Ramos (cell line): Measurements from ENCODE around the gene SUCO.
"Not testable (repeated sequence)": the region's sequence is repeated elsewhere in the genome, so short reads cannot be mapped to it uniquely, and the experiment has no call there.

Experiments used
- in situ Hi-C: fragments of 300-500 bp; cut with MboI; formaldehyde crosslinking; loops from one replicate; pipeline ENCODE4 v1.14.3; 2022; ENCODE audit warnings: low sequenced_read_pairs; ENCODE audit not compliant: unreplicated experiment

Gene SUCO

DNA sequence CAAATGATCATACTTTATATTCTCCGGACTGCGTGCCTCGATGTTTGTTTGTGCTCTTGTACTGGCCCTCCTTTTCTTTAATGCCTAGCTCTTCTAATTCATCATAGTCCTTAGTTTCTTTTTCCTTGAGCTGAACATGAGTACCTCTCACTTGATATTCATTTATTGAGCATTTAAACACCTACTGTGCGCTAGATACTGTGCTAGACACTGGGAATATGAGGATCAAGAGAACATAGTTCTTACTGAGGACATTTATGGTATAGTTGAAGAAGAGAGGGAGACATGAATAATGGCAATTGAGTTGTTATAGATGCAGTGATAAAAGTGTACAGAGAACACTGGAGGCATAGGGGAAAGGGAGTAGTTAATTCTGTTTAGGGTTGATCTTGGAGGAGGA lies 22.0 kb downstream of the SUCO start:
- in situ Hi-C loops, result no loop called here

GRCh38 chr1:172556461-172556860 lies 23.5 kb downstream of the SUCO start:
- in situ Hi-C loops, result no loop called here

GRCh38 chr1:172557270-172557669 lies 24.3 kb downstream of the SUCO start:
- in situ Hi-C loops, result no loop called here

DNA sequence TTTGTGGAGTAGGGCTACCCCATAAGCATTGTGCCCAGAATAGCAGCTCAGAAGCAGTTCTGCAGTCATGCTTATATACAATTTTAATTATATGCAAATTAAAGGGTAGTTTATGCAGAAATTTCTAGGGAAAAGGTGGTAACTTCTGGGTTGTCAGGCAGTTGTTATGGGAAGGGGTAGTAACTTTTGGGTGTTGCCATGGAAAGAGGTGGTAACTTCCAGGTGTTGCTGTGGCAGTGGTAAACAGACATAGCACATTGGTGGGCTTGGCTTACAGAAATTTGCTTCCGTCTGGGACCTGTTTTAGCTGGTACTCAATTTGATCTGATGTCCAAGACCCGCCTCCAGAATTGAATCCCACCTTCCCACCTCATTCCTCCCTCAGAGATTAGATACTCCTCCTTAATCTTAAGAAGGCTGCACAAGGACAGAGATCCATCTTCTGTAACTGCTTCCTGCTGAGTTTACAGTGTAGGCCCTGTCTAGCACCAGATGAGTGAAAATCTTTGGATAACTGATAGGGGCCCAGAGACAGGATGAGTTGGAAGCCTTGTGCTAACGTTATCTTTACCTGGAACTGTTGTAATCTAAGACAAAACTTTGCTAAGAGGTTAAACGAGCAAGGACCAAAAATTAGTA lies 26.7 kb downstream of the SUCO start:
- in situ Hi-C loops, result no loop called here

DNA sequence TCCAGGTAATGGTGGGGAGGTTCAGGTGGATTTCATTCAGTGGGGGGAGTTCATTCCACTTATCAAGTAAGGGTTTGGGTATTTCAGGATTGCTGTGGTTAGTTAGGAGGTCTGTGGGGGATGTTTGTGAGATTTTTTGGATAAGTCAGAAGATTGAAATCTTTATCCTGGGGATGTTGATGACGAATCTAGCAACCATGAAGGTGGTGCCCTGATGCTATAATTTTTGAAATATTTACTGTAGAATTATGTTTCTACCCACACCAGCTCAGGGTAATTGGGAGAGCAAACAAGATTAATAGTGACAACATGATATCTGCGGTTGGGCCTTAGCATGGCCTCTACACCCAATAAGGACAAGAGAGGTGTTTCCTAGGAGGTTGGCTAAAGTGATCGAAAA lies 28.3 kb downstream of the SUCO start:
- in situ Hi-C loops, result no loop called here

DNA sequence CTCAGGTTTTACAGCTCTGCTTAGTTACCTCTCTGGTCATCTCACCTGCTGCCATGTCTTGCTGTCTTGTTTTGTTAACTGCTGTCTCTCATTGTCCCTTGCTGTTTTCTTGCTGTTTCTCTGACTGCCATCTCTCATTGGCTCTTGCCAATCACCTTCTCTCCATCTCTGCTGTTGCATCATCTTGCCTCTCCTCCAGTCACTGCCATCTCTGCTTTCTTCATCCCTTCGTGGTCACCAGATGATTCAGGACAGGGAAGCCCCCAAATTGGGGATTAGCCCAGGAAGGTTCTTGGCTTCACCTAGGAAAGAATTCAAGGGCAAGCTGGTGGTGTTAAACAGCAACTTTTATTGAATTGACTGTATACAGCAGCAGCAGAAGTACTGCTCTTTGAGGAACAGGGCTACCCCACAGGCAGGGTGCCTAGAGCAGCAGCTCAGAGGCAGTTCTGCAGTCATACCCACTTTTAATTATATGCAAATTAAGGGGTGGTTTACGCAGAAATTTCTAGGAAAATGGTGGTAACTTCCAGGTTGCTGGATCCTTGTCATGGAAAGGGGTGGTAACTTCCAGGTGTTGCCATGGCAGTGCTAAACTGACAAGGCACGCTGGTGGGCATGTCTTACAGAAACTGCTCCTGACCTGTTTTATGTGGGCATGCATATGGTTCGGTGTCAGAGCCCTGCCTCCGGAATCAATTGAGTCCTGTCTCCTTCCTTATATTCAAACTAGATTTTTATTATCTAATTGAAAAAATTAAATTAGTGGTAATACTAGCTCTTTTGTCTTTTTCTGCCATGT lies 33.4 kb downstream of the SUCO start:
- in situ Hi-C loops, result no loop called here

DNA sequence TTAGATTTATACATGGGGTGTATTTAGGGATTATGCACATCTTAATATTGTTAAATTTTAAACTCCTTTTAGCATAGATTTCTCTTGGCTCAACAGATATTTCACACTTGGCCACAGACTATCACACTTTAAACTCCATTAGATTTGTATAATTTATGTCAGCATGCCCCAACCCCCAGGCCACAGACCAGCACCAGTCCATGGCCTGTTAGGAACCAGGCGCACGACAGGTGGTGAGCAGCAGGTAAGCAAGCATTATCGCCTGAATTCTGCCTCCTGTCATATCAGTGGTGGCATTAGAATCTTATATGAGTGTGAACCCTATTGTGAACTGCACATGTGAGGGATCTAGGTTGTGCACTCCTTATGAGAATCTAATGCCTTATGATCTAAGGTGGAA lies 34.8 kb downstream of the SUCO start:
- in situ Hi-C loops, result no loop called here

DNA sequence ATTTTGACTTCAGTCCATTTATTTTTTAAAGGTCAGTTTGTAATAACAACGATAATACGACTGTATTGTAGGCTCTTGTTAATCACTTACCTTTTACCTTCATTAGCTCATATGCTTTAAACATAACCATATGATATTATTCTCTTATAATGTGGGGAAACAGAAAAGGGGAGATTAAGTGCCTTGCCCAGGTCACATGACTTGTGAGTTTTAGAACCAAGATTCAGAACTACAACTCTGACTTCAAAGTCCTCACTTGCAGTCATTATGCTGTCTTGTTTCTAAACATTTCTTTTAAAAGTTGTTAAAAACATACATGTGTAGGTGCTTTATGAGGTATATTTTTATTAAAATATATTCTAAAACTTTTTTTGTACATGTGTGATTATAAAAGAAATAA lies 41.1 kb downstream of the SUCO start:
- in situ Hi-C loops, result no loop called here

DNA sequence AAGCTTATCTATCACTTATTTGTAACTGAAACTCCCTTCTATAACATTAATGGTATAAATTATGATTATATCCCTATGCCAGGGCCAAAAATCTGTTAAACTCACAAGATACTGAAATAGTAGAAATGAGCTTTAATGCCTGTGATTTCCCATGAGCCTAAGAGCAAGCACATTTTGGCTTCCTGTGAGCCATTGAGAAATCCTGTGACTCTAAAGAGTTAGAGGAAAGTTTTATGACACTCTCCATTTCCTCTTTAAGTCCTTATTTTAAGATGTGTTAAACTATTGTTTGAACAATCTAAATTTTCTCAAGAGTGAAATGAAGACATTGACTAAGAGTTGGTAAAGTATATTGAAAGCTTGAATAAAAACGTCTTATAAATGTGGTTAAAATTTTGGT lies 45.6 kb downstream of the SUCO start:
- in situ Hi-C loops, result no loop called here

GRCh38 chr1:172581273-172581672 lies 48.3 kb downstream of the SUCO start:
- in situ Hi-C loops, result no loop called here

DNA sequence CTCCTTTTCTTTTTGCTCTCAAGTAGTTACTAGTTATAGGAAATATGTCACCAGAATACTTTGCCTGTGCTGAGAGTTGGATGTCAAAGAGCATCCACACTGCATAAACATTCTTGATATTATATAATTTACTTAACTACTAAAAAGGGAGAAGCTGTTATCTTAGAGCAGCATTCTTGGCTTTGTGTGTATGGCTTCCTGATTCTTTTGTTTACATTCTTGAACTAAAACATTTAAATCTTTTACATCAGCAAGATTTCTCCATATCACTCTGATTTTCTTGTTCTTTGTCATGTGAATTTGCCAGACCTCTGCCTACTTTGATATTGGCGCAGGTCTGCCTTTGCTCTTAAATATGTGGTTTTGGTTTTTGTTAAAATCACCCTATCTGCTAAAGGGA lies 48.8 kb downstream of the SUCO start:
- in situ Hi-C loops, result no loop called here

DNA sequence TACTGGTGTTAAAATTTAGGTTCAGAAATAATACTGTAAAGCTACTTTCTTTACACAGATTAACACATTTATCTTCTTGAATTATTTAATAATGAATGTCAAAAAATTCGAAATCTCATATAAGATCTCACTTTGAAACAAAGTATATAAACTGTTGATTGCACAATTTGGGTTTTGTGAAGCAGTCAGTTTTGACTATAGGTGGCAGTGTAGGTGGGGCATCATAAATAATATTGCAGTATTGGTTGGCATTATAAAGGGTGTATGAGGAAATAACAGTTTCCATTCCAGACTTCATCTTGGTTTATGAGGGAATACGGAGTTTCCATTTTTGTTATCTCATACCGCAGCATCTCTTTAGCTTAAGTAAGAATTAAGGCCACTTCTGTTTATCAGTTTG lies 49.9 kb downstream of the SUCO start:
- in situ Hi-C loops, result no loop called here

DNA sequence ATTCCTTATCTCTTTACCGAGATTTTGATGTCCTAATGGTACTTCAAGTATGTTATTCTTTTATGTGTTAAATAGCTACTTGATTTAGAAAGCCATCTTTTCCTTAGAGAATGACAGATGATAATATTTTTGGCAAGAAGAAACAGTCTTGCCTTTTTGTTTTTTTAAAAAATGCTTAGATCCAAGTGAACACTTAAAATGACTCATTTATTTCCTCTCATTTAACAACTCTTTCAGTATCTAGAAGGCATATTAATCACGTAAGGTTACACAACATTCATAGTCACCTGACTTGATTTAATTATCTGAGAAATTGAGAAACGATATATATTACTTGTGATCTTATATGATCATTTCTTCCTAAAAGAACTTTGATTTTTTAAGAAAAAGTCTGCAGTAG lies 52.4 kb downstream of the SUCO start:
- in situ Hi-C loops, result no loop called here

DNA sequence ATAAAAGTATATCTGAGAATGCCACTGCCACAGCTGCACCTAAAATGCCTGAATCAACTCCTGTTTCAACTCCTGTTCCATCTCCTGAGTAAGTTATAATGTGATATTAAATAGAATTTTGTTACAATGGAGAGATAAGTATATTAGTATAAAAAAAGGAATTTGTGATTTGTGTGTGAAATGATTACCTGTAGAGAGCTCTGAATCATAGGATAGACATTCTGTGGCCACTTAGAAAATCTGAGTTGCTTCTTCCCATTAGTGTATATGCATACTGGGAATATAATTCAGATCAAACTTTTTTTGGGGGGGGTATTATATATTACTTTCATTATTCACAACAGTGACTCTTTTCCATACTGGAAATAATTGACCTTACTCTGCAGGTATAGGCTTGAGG lies 52.9 kb downstream of the SUCO start:
- in situ Hi-C loops, result no loop called here

DNA sequence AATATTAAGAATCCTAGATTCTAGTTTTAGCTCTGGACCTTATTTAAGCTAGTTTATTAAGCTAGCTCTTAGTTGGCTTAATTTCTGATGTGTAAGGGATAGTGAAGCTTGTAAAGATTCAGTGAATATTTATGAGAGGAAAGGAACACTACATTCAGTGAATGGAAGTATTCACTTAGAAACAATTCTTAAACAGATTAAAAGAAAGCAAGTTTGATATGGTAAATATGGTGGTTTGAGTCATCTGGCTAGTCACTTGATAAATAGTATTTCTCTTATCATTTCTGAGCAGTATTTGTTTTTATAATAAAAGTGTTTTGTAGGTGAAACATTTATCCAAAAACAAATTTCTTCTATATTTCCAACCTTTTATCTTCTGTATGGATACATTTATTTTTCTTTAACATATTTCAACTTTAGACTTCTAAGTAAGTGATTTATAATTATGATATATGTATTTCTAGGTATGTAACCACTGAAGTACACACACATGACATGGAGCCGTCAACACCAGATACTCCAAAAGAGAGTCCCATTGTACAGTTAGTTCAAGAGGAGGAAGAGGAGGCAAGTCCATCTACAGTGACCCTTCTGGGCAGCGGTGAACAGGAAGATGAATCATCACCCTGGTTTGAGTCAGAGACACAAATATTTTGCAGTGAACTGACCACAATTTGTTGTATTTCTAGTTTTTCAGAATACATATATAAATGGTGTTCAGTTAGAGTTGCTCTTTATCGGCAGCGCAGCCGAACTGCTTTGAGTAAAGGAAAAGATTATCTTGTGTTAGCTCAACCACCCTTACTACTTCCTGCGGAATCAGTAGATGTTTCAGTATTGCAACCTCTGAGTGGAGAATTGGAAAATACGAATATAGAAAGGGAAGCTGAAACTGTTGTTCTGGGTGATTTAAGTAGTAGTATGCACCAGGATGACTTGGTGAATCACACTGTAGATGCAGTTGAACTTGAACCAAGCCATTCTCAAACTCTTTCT lies 55.6 kb downstream of the SUCO start:
- in situ Hi-C loops, result no loop called here

DNA sequence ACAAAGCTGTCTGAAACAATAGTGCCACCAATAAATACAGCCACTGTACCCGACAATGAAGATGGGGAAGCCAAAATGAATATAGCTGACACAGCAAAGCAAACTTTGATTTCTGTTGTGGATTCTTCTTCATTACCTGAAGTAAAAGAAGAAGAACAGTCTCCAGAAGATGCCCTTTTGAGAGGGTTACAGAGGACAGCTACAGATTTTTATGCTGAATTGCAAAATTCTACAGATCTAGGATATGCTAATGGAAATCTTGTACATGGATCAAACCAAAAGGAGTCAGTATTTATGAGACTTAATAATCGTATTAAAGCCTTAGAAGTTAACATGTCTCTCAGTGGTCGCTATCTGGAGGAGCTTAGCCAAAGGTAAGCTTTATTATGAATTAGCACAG lies 56.6 kb downstream of the SUCO start:
- in situ Hi-C loops, result no loop called here

- in situ Hi-C loops, result not testable (repeated sequence)
Measured at GRCh38 chr1:172591429-172591828, 58.5 kb downstream of the SUCO start.

DNA sequence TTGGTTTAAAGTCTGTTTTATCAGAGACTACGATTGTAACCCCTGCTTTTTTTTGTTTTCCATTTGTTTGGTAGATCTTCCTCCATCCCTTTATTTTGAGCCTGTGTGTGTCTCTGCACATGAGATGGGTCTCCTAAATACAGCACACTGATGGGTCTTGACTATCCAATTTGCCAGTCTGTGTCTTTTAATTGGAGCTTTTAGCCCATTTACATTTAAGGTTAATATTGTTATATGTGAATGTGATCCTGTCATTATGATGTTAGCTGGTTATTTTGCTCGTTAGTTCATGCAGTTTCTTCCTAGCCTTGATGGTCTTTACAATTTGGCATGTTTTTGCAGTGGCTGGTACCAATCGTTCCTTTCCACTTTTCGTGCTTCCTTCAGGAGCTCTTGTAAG lies 62.1 kb downstream of the SUCO start:
- in situ Hi-C loops, result not testable (repeated sequence)

DNA sequence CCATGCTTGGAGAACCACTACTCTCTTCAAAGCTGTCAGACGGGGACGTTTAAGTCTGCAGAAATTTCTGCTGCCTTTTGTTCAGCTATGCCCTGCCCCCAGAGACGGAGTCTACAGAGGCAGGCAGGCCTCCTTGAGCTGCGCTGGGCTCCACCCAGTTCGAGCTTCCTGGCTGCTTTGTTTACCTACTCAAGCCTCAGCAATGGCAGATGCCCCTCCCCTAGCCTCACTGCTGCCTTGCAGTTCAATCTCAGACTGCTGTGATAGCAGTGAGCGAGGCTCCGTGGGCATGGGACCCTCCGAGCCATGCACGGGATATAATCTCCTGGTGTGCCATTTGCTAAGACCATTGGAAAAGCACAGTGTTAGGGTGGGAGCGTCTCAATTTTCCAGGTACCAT lies 63.8 kb downstream of the SUCO start:
- in situ Hi-C loops, result not testable (repeated sequence)

DNA sequence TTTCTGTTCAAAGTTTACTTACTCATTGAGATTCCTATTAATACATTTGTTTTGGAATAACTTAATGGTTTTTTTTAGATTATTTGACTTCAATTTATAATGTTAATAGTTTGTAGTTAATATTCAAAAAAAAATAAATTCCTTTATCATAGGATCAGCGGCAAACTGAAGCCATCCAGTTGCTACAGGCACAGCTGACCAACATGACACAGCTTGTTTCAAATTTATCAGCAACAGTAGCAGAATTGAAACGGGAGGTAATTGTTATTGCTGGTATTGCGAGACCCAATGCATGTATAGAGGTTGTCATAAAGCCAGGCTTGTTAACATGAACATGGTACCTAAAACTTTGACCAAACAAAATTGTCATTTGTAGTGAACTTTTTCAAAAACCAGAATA lies 67.0 kb downstream of the SUCO start:
- in situ Hi-C loops, result no loop called here

DNA sequence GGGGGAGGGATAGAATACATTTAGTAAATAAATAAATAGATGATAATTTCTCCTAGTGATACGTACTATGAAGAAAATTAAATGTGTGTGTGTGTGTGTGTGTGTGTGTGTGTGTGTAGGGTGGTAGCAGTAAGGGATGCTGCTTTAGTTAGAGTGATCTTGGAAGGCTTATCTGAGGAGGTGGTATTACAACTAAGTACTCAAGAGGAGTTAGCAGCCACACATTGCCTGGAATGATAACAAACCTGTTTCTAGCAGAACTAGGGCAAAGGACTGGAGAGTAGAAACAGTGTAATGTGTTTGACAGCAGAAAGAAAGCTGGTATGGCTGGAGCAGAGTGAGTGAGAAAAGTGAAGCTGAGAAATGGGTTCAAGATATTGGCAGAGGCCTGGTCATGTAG lies 67.7 kb downstream of the SUCO start:
- in situ Hi-C loops, result no loop called here
